OCI-M1 (cell line): ENCODE results near the gene SPACA1.

Experiments
- DNase-seq: peaks from one replicate; lab custom pipeline; 2025; lab: John Stamatoyannopoulos, UW

The SPACA1 gene

DNA sequence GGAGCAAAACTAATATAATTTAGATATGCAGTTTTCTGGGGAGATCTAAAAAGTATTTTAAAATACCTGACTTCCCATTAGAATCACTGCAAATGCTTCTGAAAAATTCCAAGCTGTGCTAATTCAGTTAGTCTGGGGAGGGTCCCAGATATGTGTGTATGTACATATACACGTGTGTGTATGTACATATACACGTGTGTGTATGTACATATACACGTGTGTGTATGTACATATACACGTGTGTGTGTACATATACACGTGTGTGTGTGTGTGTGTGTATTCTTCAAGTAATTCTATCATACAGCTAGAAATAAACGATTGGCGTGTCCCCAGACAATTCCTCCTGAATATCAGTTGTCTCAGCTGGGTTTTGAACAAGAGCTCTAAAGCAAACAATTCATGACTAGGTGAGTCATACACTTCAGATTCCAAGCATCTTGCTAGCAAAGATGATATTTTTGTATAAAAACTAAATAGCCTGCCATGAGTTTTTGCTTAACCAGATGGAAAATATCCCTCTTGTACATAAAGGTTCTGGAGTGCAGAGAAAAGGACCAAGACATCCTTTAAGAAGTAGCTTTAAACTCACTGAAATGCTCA lies 58.2 kb downstream of the SPACA1 start:
- DNase-seq = no peak

DNA sequence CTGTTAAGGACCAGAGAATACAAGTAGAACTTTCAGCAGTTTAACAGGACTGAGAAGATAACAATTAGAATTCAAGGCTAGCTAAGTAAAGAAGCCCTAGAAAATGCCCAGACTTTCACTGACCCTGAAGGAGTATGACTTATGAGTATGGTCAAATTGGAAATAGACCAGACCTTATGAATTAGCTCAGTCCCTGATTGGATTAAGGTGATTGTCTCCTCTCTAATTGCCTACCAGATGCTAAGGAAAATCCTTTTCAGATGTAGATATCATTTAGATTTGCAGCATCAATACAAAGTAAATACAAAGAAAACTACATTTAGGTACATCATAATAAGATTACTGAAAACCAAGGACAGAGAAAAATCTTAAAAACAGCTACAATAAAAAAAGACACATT lies 59.6 kb downstream of the SPACA1 start:
- no peak for DNase-seq

DNA sequence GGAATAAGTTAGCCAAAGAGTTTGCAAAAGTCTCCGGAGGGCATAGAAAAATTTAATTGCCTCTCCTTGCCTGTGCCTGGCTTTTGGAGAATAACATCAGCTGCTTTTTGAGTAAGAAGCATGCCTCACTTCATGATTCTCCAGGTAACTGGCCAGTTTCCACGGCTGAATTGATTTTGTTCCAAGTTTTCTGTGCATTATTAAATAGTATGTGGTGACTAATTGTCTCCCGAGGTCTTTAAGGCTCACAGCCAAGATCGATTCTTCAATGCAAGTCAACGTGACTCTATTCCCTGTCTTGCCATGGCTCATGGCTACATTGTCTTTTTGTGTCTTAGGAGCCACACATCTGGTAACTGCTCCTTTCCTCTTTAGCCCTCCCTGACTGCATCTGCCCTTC lies 64.3 kb downstream of the SPACA1 start:
- no peak for DNase-seq

GRCh38 chr6:88114838-88115237 lies 67.2 kb downstream of the SPACA1 start:
- DNase-seq = no peak

GRCh38 chr6:88115307-88115706 lies 67.7 kb downstream of the SPACA1 start:
- DNase-seq = no peak

- no peak for DNase-seq
Measured at GRCh38 chr6:88116276-88116675, 68.6 kb downstream of the SPACA1 start.
